ENCODE results near the gene COMT.

DNA sequence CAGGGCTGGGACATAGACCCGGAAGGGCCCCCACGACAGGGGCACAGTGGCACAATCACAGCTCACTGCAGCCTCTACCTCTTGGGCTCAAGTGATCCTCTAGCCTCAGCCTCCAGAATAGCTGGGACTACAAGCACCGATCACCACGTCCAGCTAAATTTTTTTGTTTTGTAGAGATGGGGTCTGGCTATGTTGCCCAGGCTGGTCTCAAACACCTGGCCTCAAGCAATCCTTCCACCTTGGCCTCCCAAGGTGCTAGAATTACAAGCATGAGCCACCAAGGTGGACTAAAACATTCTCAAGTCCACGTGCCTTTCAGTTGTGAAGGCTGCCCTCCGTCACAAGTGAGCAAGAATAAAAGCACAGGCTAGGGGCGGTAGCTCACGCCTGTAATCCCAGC is 10.1 kb upstream of the COMT start:
- TF ChIP-seq, protein P1, sequence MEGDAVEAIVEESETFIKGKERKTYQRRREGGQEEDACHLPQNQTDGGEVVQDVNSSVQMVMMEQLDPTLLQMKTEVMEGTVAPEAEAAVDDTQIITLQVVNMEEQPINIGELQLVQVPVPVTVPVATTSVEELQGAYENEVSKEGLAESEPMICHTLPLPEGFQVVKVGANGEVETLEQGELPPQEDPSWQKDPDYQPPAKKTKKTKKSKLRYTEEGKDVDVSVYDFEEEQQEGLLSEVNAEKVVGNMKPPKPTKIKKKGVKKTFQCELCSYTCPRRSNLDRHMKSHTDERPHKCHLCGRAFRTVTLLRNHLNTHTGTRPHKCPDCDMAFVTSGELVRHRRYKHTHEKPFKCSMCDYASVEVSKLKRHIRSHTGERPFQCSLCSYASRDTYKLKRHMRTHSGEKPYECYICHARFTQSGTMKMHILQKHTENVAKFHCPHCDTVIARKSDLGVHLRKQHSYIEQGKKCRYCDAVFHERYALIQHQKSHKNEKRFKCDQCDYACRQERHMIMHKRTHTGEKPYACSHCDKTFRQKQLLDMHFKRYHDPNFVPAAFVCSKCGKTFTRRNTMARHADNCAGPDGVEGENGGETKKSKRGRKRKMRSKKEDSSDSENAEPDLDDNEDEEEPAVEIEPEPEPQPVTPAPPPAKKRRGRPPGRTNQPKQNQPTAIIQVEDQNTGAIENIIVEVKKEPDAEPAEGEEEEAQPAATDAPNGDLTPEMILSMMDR (IDR thresholded peaks at IDR 0.05), result no peak
- TF ChIP-seq POLR2A (IDR thresholded peaks at IDR 0.05), result no peak
- no peak for TF ChIP-seq EP300 (IDR thresholded peaks at IDR 0.05)

Data from ovary (tissue), 3 donors.